K562 (cell line): ENCODE results near the gene MYO1B.

Experiments used
- CTCF ChIP-seq, 3 experiments: IDR thresholded peaks in 2 of 3; conservative IDR thresholded peaks in 1 of 3; 2 replicates each; pipeline ENCODE4 v1.5.1; 2011 to 2012; ENCODE audit warnings: low read length in 3 of 3, mild to moderate bottlenecking in 3 of 3, control low read depth in 2 of 3, improper control_type of control experiment in 1 of 3, inconsistent platforms in 1 of 3, low read depth in 1 of 3, mixed read lengths in 1 of 3, moderate library complexity in 1 of 3; ENCODE audit not compliant: insufficient read depth in 2 of 3
- JUN ChIP-seq, 2 experiments: sonication (generic) in 1 of 2; formaldehyde crosslinking in 1 of 2; IDR thresholded peaks; 2 replicates each; pipeline versions ENCODE4 v1.6.1 to v1.8.0; 2012 to 2022; ENCODE audit warnings: borderline replicate concordance in 2 of 2, mild to moderate bottlenecking in 2 of 2, improper control_type of control experiment in 1 of 2, low read depth in 1 of 2, low read length in 1 of 2, missing genetic modification reagents in 1 of 2
- PKNOX1 ChIP-seq: fragments of 450-650 bp; IDR thresholded peaks from 2 replicates; pipeline ENCODE4 v1.6.1; 2016
- RBM39 ChIP-seq: fragments of 200-400 bp; formaldehyde crosslinking; optimal IDR thresholded peaks from 2 replicates; pipeline ENCODE3; 2018; ENCODE audit warnings: low read depth, low read length
- RFX5 ChIP-seq: IDR thresholded peaks from 2 replicates; pipeline ENCODE4 v1.6.1; 2011; ENCODE audit warnings: low read depth, mild to moderate bottlenecking, improper control_type of control experiment, low read length
- SAFB ChIP-seq: fragments of 200-400 bp; formaldehyde crosslinking; IDR thresholded peaks from 2 replicates; pipeline ENCODE4 v1.6.1; 2017; ENCODE audit warnings: low read depth, low read length, borderline replicate concordance
- SAFB2 ChIP-seq: fragments of 200-400 bp; formaldehyde crosslinking; IDR thresholded peaks from 2 replicates; pipeline ENCODE4 v1.6.1; 2018; ENCODE audit warnings: borderline replicate concordance, low read length, low read depth, moderate library complexity; ENCODE audit not compliant: severe bottlenecking
- SMARCB1 ChIP-seq: IDR thresholded peaks from 2 replicates; pipeline ENCODE4 v1.6.1; 2011; ENCODE audit warnings: improper control_type of control experiment, low read depth; ENCODE audit not compliant: insufficient read length
- SMC3 ChIP-seq: conservative IDR thresholded peaks from 2 replicates; pipeline ENCODE4 v1.6.1; 2011; ENCODE audit warnings: low read depth, low read length, improper control_type of control experiment; ENCODE audit not compliant: insufficient read depth
- TF ChIP-seq, protein P1 (sequence below): fragments of 250-450 bp; sonication (Bioruptor Pico); IDR thresholded peaks from 2 replicates; pipeline ENCODE4 v1.4.0; 2020; ENCODE audit warnings: mild to moderate bottlenecking, moderate library complexity, borderline replicate concordance

DNA sequence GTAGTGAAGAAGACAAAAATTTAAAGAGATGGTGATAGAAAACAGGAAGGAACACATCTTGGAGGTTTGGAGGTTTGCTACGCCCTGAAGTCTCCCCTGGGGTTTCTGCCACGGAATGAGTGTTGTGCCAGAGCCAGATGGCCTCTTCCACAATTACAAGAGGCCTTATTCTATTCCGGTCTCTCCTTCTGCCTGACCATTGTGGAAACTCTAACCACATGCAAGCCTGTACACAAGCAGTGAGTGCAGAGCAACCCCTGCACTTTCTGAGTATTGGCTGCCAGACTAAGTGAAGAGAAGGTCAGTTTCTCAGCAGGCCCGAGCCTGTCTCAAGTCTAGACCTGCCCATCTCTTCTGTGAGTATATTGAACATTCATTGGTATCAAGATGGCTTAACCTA lies 22.7 kb upstream of the MYO1B start:
- TF ChIP-seq, protein P1, sequence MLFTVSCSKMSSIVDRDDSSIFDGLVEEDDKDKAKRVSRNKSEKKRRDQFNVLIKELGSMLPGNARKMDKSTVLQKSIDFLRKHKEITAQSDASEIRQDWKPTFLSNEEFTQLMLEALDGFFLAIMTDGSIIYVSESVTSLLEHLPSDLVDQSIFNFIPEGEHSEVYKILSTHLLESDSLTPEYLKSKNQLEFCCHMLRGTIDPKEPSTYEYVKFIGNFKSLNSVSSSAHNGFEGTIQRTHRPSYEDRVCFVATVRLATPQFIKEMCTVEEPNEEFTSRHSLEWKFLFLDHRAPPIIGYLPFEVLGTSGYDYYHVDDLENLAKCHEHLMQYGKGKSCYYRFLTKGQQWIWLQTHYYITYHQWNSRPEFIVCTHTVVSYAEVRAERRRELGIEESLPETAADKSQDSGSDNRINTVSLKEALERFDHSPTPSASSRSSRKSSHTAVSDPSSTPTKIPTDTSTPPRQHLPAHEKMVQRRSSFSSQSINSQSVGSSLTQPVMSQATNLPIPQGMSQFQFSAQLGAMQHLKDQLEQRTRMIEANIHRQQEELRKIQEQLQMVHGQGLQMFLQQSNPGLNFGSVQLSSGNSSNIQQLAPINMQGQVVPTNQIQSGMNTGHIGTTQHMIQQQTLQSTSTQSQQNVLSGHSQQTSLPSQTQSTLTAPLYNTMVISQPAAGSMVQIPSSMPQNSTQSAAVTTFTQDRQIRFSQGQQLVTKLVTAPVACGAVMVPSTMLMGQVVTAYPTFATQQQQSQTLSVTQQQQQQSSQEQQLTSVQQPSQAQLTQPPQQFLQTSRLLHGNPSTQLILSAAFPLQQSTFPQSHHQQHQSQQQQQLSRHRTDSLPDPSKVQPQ (CRISPR knock-in tag) = no peak
- TF ChIP-seq RFX5 (no peak), SMC3 (no peak), SAFB2 (no peak), JUN (IDR thresholded peaks at IDR 0.05; ENCODE audit: borderline replicate concordance, low read depth, low read length) (no peak), JUN (CRISPR knock-in tag; IDR thresholded peaks at IDR 0.05; ENCODE audit: borderline replicate concordance) (no peak), PKNOX1 (no peak), SMARCB1 (no peak), SAFB (no peak), RBM39 (no peak), CTCF (IDR thresholded peaks at IDR 0.05 in 2 of 3, conservative IDR thresholded peaks at IDR 0.05 in 1 of 3; ENCODE audit: insufficient read depth in 2 of 3, low read depth in 1 of 3, low read length in 3 of 3) (no peak)
